H1 (cell line): ENCODE results near the gene UBA3. TPM values are rescaled to one million over a fixed set of nuclear protein-coding genes. Genes with fewer than 3 reads are reported as not detected.

Experiments used
- CTCF ChIA-PET: fragments of 300-600 bp; sonication (Branson Sonifier 250); formaldehyde crosslinking; loops from one replicate; lab custom pipeline; 2021; ENCODE audit not compliant: partially characterized antibody; lab: Charles Lee
- POLR2A ChIA-PET: fragments of 300-600 bp; sonication (Branson Sonifier 250); formaldehyde crosslinking; loops from one replicate; lab custom pipeline; 2021; ENCODE audit warnings: inconsistent platforms; ENCODE audit not compliant: partially characterized antibody; lab: Charles Lee
- DNase-seq, 2 experiments: peaks; one replicate each; pipeline versions ENCODE4 v3.0.0 to v3.0.0-alpha.2; 2010 to 2022; ENCODE audit warnings: low spot score in 2 of 2, low read depth in 1 of 2, mixed read lengths in 1 of 2
- FAIRE-seq: peaks from 2 replicates; lab custom pipeline; 2011; peaks lifted over from hg19 to GRCh38; lab: Jason Lieb, UNC
- H2AFZ ChIP-seq: 2 replicates; pipeline ENCODE4 v1.8.1; 2012; ENCODE audit warnings: low read length, inconsistent platforms
- H2AK5ac ChIP-seq: 2 replicates; pipeline ENCODE4 v1.6.1; 2013; ENCODE audit warnings: low read depth, low read length
- H2BK120ac ChIP-seq: replicated peaks from 2 replicates; pipeline ENCODE3; 2013; ENCODE audit warnings: low read depth, low read length, inconsistent platforms
- H2BK12ac ChIP-seq: 2 replicates; pipeline ENCODE4 v1.6.1; 2013; ENCODE audit warnings: low read depth, low read length
- H2BK15ac ChIP-seq: 2 replicates; pipeline ENCODE4 v1.6.1; 2013; ENCODE audit warnings: low read length
- H2BK20ac ChIP-seq: 2 replicates; pipeline ENCODE4 v1.6.1; 2013; ENCODE audit warnings: low read length
- H2BK5ac ChIP-seq: 2 replicates; pipeline ENCODE4 v1.6.1; 2013; ENCODE audit warnings: low read depth, low read length
- H3K14ac ChIP-seq: 2 replicates; pipeline ENCODE4 v1.6.1; 2013; ENCODE audit warnings: inconsistent platforms; ENCODE audit not compliant: insufficient read length
- H3K18ac ChIP-seq: 2 replicates; pipeline ENCODE4 v1.6.1; 2013; ENCODE audit warnings: low read length; ENCODE audit errors: extremely low read depth
- H3K23ac ChIP-seq: 2 replicates; pipeline ENCODE4 v1.6.1; 2013; ENCODE audit warnings: inconsistent platforms; ENCODE audit not compliant: insufficient read length
- H3K23me2 ChIP-seq: 2 replicates; pipeline ENCODE4 v1.6.1; 2013; ENCODE audit warnings: low read depth, low read length
- H3K27ac ChIP-seq: 2 replicates; pipeline ENCODE4 v1.6.1; 2011; ENCODE audit warnings: low read depth, low read length, inconsistent platforms
- H3K27me3 ChIP-seq, 4 experiments: replicated peaks in 1 of 4; 1 replicate in 1 of 4; 2 replicates in 3 of 4; pipeline versions ENCODE4 v1.6.1 to v1.8.1; 2011 to 2013; ENCODE audit warnings: low read length in 3 of 4, mild to moderate bottlenecking in 3 of 4, inconsistent platforms in 2 of 4, mixed read lengths in 2 of 4, moderate library complexity in 1 of 4; ENCODE audit not compliant: control insufficient read depth in 3 of 4, insufficient read depth in 3 of 4; ENCODE audit errors: extremely low read depth in 1 of 4
- H3K36me3 ChIP-seq, 4 experiments: 2 replicates each; pipeline versions ENCODE4 v1.6.1 to v1.8.1; 2011 to 2013; ENCODE audit warnings: mild to moderate bottlenecking in 4 of 4, low read length in 3 of 4, moderate library complexity in 2 of 4, control low read depth in 1 of 4, inconsistent platforms in 1 of 4; ENCODE audit not compliant: insufficient read depth in 4 of 4, control insufficient read depth in 2 of 4
- H3K4ac ChIP-seq: replicated peaks from 2 replicates; pipeline ENCODE3; 2013; ENCODE audit warnings: low read length, low read depth, mixed read lengths, inconsistent platforms; ENCODE audit not compliant: insufficient read length
- H3K4me1 ChIP-seq, 4 experiments: replicated peaks in 1 of 4; 1 replicate in 1 of 4; 2 replicates in 3 of 4; pipeline versions ENCODE4 v1.6.1 to v1.8.1; 2011 to 2013; ENCODE audit warnings: low read length in 3 of 4, inconsistent platforms in 2 of 4, mixed read lengths in 1 of 4; ENCODE audit not compliant: insufficient read depth in 4 of 4, control insufficient read depth in 3 of 4
- H3K4me2 ChIP-seq, 2 experiments: 2 replicates each; pipeline versions ENCODE4 v1.6.1 to v1.8.1; 2011 to 2013; ENCODE audit warnings: low read depth in 2 of 2, low read length in 2 of 2, control low read depth in 1 of 2, inconsistent platforms in 1 of 2, mild to moderate bottlenecking in 1 of 2; ENCODE audit not compliant: insufficient read depth in 1 of 2
- H3K4me3 ChIP-seq, 4 experiments: fragments of 200-600, 300-600 bp in 1 of 4; sonication (generic), shearing (Covaris generic), sonication (Bioruptor Twin) in 1 of 4; 2 replicates each; pipeline versions ENCODE4 v1.5.1 to v1.8.1; 2011 to 2016; ENCODE audit warnings: low read length in 4 of 4, low read depth in 3 of 4, control low read depth in 2 of 4, inconsistent platforms in 2 of 4, mild to moderate bottlenecking in 2 of 4, mixed read lengths in 1 of 4, moderate library complexity in 1 of 4; ENCODE audit not compliant: insufficient read depth in 2 of 4; ENCODE audit errors: extremely low read depth in 1 of 4
- H3K56ac ChIP-seq: replicated peaks from 2 replicates; pipeline ENCODE3; 2013; ENCODE audit warnings: low read depth, mild to moderate bottlenecking, mixed read lengths, low read length, inconsistent platforms; ENCODE audit not compliant: insufficient read length
- H3K79me1 ChIP-seq: 2 replicates; pipeline ENCODE4 v1.6.1; 2013; ENCODE audit warnings: low read depth, low read length, control low read depth
- H3K79me2 ChIP-seq, 2 experiments: 2 replicates each; pipeline versions ENCODE4 v1.6.1 to v1.8.1; 2012 to 2013; ENCODE audit warnings: low read length in 2 of 2, mild to moderate bottlenecking in 2 of 2, inconsistent platforms in 1 of 2; ENCODE audit not compliant: insufficient read depth in 2 of 2, control insufficient read depth in 1 of 2
- H3K9ac ChIP-seq, 4 experiments: replicated peaks in 1 of 4; 1 replicate in 1 of 4; 2 replicates in 3 of 4; pipeline versions ENCODE4 v1.6.1 to v1.8.1; 2011 to 2013; ENCODE audit warnings: low read depth in 3 of 4, low read length in 3 of 4, control low read depth in 2 of 4, mild to moderate bottlenecking in 2 of 4, moderate library complexity in 2 of 4, inconsistent platforms in 1 of 4; ENCODE audit errors: extremely low read depth in 1 of 4
- H3K9me3 ChIP-seq, 2 experiments: 2 replicates each; pipeline versions ENCODE4 v1.6.1 to v1.8.1; 2012 to 2013; ENCODE audit warnings: mild to moderate bottlenecking in 2 of 2, moderate library complexity in 2 of 2, control low read depth in 1 of 2, inconsistent platforms in 1 of 2, low read depth in 1 of 2, low read length in 1 of 2, mixed read lengths in 1 of 2; ENCODE audit not compliant: insufficient read depth in 2 of 2
- H4K20me1 ChIP-seq, 2 experiments: replicated peaks in 1 of 2; 2 replicates each; pipeline versions ENCODE3 to v1.8.1; 2011 to 2013; ENCODE audit warnings: inconsistent platforms in 2 of 2, low read length in 2 of 2, mild to moderate bottlenecking in 1 of 2; ENCODE audit not compliant: insufficient read depth in 2 of 2, control insufficient read depth in 1 of 2
- H4K5ac ChIP-seq: 2 replicates; pipeline ENCODE4 v1.6.1; 2013; ENCODE audit warnings: low read length, low read depth, mixed read lengths, inconsistent platforms; ENCODE audit not compliant: insufficient read length
- H4K8ac ChIP-seq: 2 replicates; pipeline ENCODE4 v1.8.0; 2013; ENCODE audit warnings: mild to moderate bottlenecking, moderate library complexity, low read length, inconsistent platforms; ENCODE audit not compliant: insufficient read depth; ENCODE audit errors: extremely low read depth
- H4K91ac ChIP-seq: replicated peaks from 2 replicates; pipeline ENCODE3; 2013; ENCODE audit warnings: low read length, mixed read lengths, inconsistent platforms; ENCODE audit not compliant: insufficient read length
- CHD1 ChIP-seq: IDR thresholded peaks from 2 replicates; pipeline ENCODE4 v1.6.1; 2012; ENCODE audit warnings: low read depth, low read length, improper control_type of control experiment
- EP300 ChIP-seq, 2 experiments: IDR thresholded peaks; 1 replicate in 1 of 2; 2 replicates in 1 of 2; pipeline ENCODE4 v1.6.1; 2011 to 2012; ENCODE audit warnings: low read depth in 2 of 2, low read length in 2 of 2, mild to moderate bottlenecking in 2 of 2, borderline replicate concordance in 1 of 2, inconsistent platforms in 1 of 2, moderate library complexity in 1 of 2
- HDAC6 ChIP-seq: IDR thresholded peaks from one replicate; pipeline ENCODE4 v1.7.1; 2012; ENCODE audit warnings: low read depth, mild to moderate bottlenecking, inconsistent platforms, low read length, moderate library complexity
- NRF1 ChIP-seq: IDR thresholded peaks from 2 replicates; pipeline ENCODE4 v1.6.1; 2011; ENCODE audit warnings: mild to moderate bottlenecking, low read depth, low read length, improper control_type of control experiment
- SIX5 ChIP-seq: IDR thresholded peaks from 2 replicates; pipeline ENCODE4 v1.6.1; 2011; ENCODE audit warnings: mild to moderate bottlenecking, low read depth, low read length
- WGBS, 2 experiments: shearing (Covaris generic) in 1 of 2; methylation state at CpG; one replicate each; pipeline versions ENCODE4 v1.1.6 to v1.1.7; 2013 to 2015; ENCODE audit warnings: low lambda C conversion rate in 2 of 2, mixed read lengths in 2 of 2, inconsistent platforms in 1 of 2, low coverage in 1 of 2, missing lambda C conversion rate in 1 of 2; ENCODE audit not compliant: insufficient replicate concordance in 2 of 2, insufficient coverage in 1 of 2, insufficient read length in 1 of 2; ENCODE audit errors: extremely low coverage in 1 of 2, missing lambda C conversion rate in 1 of 2; 5-methylcytosine and 5-hydroxymethylcytosine counted together
- polyA plus RNA-seq, 7 experiments: library from polyadenylated mRNA; depleted of rRNA in 3 of 7; stranded (reverse) in 5 of 7; unstranded in 2 of 7; fragments of >200 nt in 5 of 7; fragments of 200-250 nt in 2 of 7; gene quantifications; 1 replicate in 5 of 7; 2 replicates in 1 of 7; 4 replicates in 1 of 7; pipeline versions ENCODE4 v1.2.1 to v1.2.3, GENCODE V29; 2011 to 2013; ENCODE audit warnings: missing spikeins in 2 of 7, mixed read lengths in 2 of 7
- total RNA-seq: library from RNA; stranded (reverse); fragmentation: NEBNext Ultra II Directional; extraction: Animal tissue kit (Norgen Biotek cat#: 25700); gene quantifications from 2 replicates; pipeline ENCODE4 v1.2.1, GENCODE V29; 2021

The UBA3 gene
- total and polyA plus RNA-seq, 2 of the 8 experiments (the other 6 are each of a cell fraction or from before 2014, with no cell fraction given) = 40.8 to 97.8 TPM

GRCh38 chr3:69016901-69017300 lies 63.3 kb downstream of the UBA3 start:
- Histone ChIP-seq H3K27ac (no peak overlapping the region), H2BK120ac (no peak overlapping the region), H2BK15ac (no peak overlapping the region), H3K79me1 (no peaks in the 10 kb centered on the region), H3K4me2 (no peak overlapping the region), H3K27me3 (peaks cover 0 to 4% (median 0%) of the 10 kb centered on the region in 4 experiments; a peak in 2 of 7 replicates), H3K14ac (no peak overlapping the region), H3K4me3 (no peak overlapping the region), H2BK5ac (no peak overlapping the region), H4K91ac (no peak overlapping the region), H4K5ac (no peak overlapping the region), H3K9me3 (no peaks in the 10 kb centered on the region), H2BK12ac (no peak overlapping the region), H3K9ac (no peak overlapping the region), H2AK5ac (no peak overlapping the region), H4K20me1 (no peaks in the 10 kb centered on the region), H3K79me2 (no peaks in the 10 kb centered on the region), H4K8ac (no peak overlapping the region), H2AFZ (no peak overlapping the region), H3K36me3 (no peaks in the 10 kb centered on the region; a peak in 1 of 8 replicates), H3K18ac (no peak overlapping the region), H3K23ac (no peak overlapping the region), H3K23me2 (peaks cover 4% of the 10 kb centered on the region), H3K56ac (no peak overlapping the region)
- ChIA-PET POLR2A (interaction anchor here (0.6 kb wide), 1 partner anchor 12 kb away, joined by 3 read pairs; no protein-coding TSS in a partner anchor), CTCF (interaction anchor here (0.8 to 1.3 kb wide), 3 partner anchors 11 to 43 kb away, joined by 3 to 4 read pairs (median 3); no protein-coding TSS in a partner anchor)
- 87% methylated on average over 2 of the region's 2 CpGs; no CpG with 5 or more reads in 1 of the 2 experiments for WGBS, 2 experiments
- no peak for FAIRE-seq
- no peak for DNase-seq
- no peak for TF ChIP-seq SIX5
- TF ChIP-seq NRF1 = no peak
- no peak for TF ChIP-seq CHD1
- no peak for TF ChIP-seq HDAC6
- TF ChIP-seq EP300 (IDR thresholded peaks at IDR 0.05; ENCODE audit: borderline replicate concordance in 1 of 2, low read depth in 2 of 2, low read length in 2 of 2) = no peak
- TF ChIP-seq, all 59 proteins: peak for 0
- Histone ChIP-seq H3K4me1 (peaks cover 1 to 7% (median 6%) of the 10 kb centered on the region in 4 experiments; a peak in 5 of 7 replicates), H3K4ac (no peak overlapping the region), H2BK20ac (no peak overlapping the region)
